ENCODE data around the gene ATAD3B.
A peak's percentile ranks its signal among the peaks of the same experiment; 100 is the strongest.
"Not testable (repeated sequence)": the region's sequence is repeated elsewhere in the genome, so short reads cannot be mapped to it uniquely, and the experiment has no call there.

ATAD3B gene

GRCh38 chr1:1451696-1452364 lies 19.7 kb upstream of the ATAD3B start:
- no peak for DNase-seq

GRCh38 chr1:1452365-1452739 lies 19.2 kb upstream of the ATAD3B start:
- not testable (repeated sequence) for DNase-seq

DNA sequence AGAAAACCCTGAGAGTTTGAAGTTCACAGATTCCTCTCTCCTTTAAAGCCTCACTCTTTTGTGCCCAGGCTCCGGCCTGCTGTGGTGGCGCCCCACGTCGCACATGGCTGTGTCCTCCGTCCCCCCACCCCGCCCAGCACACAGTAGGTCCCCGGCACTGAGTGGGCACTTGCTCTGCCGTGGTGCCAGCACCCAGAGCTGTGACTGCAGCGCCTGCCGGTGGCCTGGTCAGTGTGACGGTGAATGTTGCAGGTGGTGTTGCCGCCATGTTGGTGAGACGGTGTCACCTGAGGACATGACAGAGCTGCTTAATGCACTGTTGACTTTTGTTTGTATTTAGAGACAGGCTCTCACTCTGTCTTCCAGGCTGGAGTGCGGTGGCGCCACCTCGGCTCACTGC lies 18.7 kb upstream of the ATAD3B start:
- DNase-seq = no peak

GRCh38 chr1:1454286-1455056 lies 17.1 kb upstream of the ATAD3B start:
- DNase-seq = not testable (repeated sequence)

GRCh38 chr1:1455366-1455884 lies 16.1 kb upstream of the ATAD3B start:
- DNase-seq = no peak

- not testable (repeated sequence) for DNase-seq
Observed at GRCh38 chr1:1455934-1456333, 15.6 kb upstream of the ATAD3B start.

GRCh38 chr1:1456683-1457255 lies 14.8 kb upstream of the ATAD3B start:
- not testable (repeated sequence) for DNase-seq

GRCh38 chr1:1459156-1459555 lies 12.4 kb upstream of the ATAD3B start:
- not testable (repeated sequence) for DNase-seq

- DNase-seq = not testable (repeated sequence)
Observed at GRCh38 chr1:1459711-1460110, 11.9 kb upstream of the ATAD3B start.

- DNase-seq = no peak
Observed at GRCh38 chr1:1460540-1461130, 10.9 kb upstream of the ATAD3B start.

DNA sequence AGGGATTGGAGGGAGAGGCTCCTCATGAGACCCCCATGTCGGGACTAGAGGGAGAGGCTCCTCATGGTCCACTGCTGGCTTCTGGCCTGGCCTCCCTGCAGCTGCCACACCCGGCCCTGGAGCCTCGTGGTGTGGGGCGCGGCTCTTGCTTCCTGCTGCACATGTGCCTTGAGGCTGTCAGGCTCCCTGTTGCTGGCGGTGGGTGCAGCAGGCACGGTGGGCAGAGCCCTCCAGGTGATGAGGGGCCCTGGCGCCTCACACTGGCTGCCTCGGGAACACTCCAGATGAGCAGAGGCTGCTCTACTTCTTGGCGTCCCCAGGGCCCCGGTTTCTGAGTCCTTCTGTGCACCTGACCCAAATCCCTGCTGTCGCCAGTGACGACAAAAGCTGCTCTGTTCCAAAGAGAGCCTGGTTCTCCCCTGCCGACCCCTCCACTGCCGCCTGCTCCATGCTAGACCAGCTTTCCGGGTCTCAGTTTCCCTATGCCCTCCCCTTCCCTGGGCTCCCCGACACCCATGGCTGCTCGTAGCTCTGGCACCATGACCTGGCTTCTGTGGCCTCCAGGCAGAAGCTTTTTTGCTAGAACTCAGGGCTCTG lies 9.7 kb upstream of the ATAD3B start:
- DNase-seq = no peak

DNA sequence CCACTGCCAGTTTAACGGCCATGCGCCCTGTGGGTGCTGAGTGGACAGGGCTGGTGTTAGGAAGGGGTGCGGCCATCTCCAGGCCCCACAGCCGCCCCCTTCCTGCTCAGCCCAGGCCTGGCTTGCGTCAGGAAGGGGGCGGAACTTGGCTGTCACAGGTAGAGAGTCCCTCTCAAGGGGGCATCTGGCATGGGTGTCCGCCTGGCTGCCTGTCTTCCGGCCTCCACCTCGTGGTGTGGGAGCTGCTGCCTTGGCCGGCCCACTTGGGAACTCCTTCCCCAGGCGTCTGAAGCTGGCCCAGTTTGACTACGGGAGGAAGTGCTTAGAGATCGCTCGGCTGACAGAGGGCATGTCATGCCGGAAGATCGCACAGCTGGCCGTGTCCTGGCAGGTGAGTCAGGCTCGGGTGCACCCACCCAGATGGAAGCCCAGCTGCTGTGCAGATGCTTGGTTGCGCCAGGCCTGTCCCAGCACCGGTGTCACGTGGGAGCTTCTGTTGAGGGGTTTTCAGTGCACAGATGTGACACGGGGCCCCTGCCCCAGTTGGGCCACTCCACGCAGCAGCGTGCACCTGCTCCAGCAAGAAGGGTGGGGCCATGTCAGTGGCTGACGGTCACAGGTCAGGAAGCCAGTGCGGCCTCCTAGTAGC lies 9.1 kb upstream of the ATAD3B start:
- DNase-seq = peak in 1 of 2 donors; percentile 12

DNA sequence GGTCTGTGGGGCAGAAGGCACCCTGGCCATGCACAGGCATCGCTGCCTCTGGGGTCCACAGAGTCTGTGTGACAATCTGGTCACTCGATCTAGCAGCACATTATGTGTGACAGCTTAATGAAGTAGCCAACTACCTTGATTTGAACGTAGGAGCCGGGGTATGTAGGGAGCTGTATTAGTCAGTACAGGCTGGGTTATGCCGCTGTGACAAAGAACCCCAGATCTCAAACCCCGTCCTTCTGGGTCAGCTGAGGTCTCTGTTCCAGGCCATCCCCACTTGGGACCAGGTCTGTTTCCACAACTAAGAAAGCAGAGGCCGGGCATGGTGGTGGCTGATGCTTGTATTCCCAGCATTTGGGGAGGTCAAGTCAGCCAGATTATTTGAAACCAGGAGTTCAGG lies 8.3 kb upstream of the ATAD3B start:
- no peak for DNase-seq

DNA sequence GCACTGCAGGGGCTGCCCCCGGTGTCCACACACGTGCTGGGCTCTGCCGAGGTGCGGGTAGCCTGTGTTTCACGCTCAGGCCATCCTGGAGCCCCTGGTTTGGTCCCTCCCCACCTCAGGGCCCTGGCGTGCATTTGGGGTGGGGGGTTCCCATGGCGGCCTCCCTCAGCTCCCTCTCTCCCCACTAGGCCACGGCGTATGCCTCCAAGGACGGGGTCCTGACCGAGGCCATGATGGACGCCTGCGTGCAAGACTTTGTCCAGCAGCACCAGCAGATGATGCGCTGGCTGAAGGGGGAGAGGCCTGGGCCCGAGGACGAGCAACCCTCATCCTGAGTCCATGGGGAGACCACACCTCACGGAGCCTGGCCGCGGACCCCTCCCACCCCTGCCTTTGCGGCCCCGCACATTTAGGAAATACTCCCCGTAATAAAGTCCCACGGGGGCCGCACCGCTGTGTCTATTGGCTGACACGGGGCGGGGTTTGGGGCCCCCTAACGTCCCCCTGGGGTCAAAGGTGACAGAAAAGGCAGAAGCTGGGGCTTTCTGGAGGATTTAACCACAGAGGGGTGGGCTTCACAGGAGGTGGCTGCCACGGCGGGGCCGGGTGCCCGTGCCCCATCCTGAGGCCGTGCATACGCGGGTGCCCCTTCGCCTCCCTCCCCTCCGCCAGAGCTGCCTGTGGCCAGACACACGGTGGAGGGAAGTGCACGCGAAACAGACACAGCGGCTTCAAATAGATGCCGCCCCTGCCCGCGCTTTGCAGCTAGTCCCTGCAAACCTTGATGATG lies 3.2 kb upstream of the ATAD3B start:
- not testable (repeated sequence) for DNase-seq

GRCh38 chr1:1470626-1471388 lies 758 bp upstream of the ATAD3B start:
- DNase-seq = peak in 1 of 2 donors; percentile 6

DNA sequence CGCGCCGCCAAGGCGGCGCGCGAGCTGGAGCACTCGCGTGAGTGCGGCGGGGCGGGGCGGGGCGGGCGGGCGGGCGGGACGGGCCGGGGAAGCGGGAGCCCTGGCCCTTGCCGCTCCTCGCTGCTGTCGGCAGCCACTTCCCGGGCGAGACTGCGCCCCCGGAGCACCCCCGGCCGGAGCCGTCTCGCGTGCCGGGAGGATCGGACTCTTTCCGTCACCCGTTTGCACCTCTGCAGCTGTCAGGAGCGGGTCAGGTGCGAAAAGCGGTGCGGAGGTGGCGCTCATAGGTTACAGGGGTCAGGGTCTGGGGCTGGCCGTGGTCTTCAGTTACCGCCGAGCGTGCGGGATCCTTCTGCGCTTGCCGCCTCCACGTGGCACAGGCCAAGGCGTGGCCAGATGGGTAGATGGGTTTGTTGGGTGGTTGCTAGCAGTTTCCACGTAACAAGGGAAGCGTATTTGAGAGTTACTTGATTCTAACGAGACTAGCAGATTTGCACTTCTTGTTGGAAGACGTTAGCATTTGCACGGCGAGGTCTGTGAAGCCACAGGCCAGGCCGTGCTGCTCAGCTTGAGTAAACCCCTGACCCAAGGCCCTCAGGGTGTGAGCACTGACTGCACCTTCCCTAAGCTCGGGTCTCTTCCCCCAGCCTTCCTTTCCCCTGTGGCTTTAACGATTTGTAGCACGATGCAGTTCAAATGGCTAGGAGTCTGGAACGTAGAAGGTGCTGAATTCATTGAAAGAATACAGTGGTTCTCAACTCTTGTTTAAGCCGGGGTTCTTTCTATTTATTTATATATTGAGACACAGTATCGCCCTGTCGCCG lies 700 bp downstream of the ATAD3B start:
- DNase-seq = not testable (repeated sequence)

GRCh38 chr1:1476011-1476410 lies 4.4 kb downstream of the ATAD3B start:
- not testable (repeated sequence) for DNase-seq

DNA sequence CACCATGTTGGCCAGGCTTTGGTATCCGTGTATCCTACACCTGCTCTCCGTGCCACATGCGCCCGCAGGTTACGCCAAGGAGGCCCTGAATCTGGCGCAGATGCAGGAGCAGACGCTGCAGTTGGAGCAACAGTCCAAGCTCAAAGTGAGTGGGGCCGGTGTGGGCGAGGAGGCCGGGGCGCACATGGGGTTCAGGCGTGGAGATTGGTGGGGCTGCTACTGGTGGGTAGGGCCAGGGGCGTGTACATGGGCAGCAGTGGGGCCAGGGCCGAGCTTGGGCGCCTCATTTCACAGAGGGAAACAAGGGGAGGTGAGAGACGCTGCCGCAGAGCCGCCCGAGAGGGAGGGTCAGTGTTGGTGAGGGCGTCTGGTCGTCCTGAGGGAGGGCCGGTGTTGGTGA lies 5.6 kb downstream of the ATAD3B start:
- no peak for DNase-seq

Data from inflammatory macrophage (primary cell).